ENCODE measurements around the gene CFAP61.

The CFAP61 gene

DNA sequence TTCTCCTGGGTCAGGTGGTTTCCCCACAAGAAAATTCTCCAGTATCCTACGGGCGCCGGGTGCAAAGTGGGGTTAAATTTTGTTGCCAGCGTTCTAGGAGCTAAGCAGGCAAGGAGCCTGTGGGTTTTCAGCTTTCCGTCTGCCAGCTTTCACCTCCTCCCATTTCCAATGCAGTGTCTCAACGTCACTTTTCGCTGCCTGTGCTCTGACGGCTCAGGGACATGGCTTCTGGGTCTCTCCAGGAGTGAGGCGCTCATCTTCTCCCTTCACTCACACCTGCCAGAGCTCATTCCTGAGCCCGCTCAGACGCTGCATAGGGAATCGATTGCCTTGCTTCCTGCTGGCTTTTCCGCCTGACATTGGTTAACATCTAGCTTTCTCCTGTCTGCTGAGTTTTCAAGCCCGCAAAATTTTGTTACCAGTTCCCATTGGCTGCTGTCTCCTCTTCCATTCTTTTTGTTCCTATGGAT is 42.5 kb upstream of the CFAP61 start:
- Histone ChIP-seq H2AFZ (ENCODE audit: low read depth) (no peak overlapping the region), H3K4me3 (IDR thresholded peaks at IDR 0.05; ENCODE audit: insufficient read depth, low read depth, low read length) (no peak overlapping the region), H4K20me1 (ENCODE audit: insufficient read depth) (no peaks in the 10 kb centered on the region), H3K79me2 (ENCODE audit: insufficient read depth, low read depth) (no peaks in the 10 kb centered on the region), H3K27ac (no peak overlapping the region), H3K4me2 (no peak overlapping the region), H3K36me3 (ENCODE audit: insufficient read depth) (no peaks in the 10 kb centered on the region), H3K4me1 (ENCODE audit: low read depth, poor library complexity, severe bottlenecking) (peaks cover 7% of the 10 kb centered on the region), H3K27me3 (ENCODE audit: insufficient read depth, low read depth) (no peaks in the 10 kb centered on the region), H3K9ac (no peak overlapping the region)
- TF ChIP-seq, protein P1, sequence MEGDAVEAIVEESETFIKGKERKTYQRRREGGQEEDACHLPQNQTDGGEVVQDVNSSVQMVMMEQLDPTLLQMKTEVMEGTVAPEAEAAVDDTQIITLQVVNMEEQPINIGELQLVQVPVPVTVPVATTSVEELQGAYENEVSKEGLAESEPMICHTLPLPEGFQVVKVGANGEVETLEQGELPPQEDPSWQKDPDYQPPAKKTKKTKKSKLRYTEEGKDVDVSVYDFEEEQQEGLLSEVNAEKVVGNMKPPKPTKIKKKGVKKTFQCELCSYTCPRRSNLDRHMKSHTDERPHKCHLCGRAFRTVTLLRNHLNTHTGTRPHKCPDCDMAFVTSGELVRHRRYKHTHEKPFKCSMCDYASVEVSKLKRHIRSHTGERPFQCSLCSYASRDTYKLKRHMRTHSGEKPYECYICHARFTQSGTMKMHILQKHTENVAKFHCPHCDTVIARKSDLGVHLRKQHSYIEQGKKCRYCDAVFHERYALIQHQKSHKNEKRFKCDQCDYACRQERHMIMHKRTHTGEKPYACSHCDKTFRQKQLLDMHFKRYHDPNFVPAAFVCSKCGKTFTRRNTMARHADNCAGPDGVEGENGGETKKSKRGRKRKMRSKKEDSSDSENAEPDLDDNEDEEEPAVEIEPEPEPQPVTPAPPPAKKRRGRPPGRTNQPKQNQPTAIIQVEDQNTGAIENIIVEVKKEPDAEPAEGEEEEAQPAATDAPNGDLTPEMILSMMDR (conservative IDR thresholded peaks at IDR 0.05; ENCODE audit: low read depth, low read length), result no peak

DNA sequence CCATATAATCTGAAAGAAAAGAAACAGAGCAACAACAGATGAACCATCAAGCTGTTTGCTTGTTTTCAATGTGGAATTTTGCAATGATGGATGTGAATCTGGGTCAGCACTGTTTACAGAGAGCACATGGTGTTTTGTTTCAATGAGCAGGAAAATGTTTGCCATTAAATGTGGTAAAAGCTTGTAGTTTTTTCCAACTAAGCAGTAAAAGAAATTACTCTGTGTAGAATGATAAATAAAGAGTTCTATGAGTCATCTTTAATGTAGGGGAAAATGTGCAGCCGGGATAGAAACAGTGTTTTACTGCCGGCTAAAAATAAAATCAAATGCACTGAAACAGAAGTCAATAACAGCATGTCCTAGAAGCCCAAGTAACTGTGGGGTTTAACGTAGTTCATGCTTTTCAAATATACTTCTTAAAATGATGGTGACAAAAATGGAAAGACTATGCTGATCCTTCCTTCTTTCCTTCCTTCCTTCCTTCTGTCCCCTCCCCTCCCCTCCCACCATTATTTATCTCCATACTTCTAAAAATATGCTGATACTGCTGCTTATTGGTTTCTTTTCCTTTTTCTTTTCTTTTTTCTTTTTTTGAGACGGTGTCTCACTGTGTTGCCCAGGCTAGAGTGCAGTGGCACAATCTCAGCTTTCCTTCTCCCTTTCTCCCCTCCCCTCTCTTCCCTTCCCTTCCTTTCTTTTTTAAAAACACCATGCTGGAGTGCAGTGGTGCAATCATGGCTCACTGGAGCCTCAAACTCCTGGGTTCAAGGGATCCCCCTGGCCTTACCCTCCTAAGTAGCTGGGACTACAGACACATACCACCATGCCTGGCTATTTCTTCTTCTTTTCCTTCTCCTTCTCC is 41.5 kb upstream of the CFAP61 start:
- Histone ChIP-seq H4K20me1 (ENCODE audit: insufficient read depth) (no peaks in the 10 kb centered on the region), H3K36me3 (ENCODE audit: insufficient read depth) (no peaks in the 10 kb centered on the region), H2AFZ (ENCODE audit: low read depth) (no peak overlapping the region), H3K4me3 (IDR thresholded peaks at IDR 0.05; ENCODE audit: insufficient read depth, low read depth, low read length) (no peak overlapping the region), H3K27me3 (ENCODE audit: insufficient read depth, low read depth) (no peaks in the 10 kb centered on the region), H3K9ac (no peak overlapping the region), H3K27ac (no peak overlapping the region), H3K4me1 (ENCODE audit: low read depth, poor library complexity, severe bottlenecking) (peaks cover 7% of the 10 kb centered on the region), H3K79me2 (ENCODE audit: insufficient read depth, low read depth) (no peaks in the 10 kb centered on the region), H3K4me2 (peak overlapping the region; percentile 23; the same call in 1 of the 2 replicates)
- TF ChIP-seq, protein P1 (conservative IDR thresholded peaks at IDR 0.05; ENCODE audit: low read depth, low read length), result no peak

DNA sequence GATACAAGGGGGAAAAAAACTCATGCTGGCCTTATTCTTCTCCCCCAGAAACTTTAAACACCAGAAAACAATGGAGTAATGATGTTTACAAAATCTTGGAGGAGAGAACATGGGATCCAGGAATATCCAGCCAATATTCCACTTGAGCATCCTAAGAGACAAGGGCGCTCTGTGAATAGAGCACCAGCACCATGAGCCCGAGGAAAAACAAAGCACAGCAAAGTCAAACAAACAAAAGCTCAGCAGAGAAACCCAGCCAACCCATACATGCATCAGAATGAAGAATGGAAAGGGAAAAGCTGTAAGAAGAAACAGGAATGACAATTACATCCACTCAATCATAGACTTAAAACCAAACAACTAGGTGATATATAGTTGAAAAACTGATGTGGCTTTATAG is 39.8 kb upstream of the CFAP61 start:
- Histone ChIP-seq H4K20me1 (ENCODE audit: insufficient read depth) (no peaks in the 10 kb centered on the region), H3K4me2 (no peak overlapping the region), H2AFZ (ENCODE audit: low read depth) (no peak overlapping the region), H3K4me1 (ENCODE audit: low read depth, poor library complexity, severe bottlenecking) (peaks cover 7% of the 10 kb centered on the region), H3K27me3 (ENCODE audit: insufficient read depth, low read depth) (no peaks in the 10 kb centered on the region), H3K27ac (no peak overlapping the region), H3K4me3 (IDR thresholded peaks at IDR 0.05; ENCODE audit: insufficient read depth, low read depth, low read length) (no peak overlapping the region), H3K9ac (no peak overlapping the region), H3K36me3 (ENCODE audit: insufficient read depth) (no peaks in the 10 kb centered on the region), H3K79me2 (ENCODE audit: insufficient read depth, low read depth) (peaks cover 3% of the 10 kb centered on the region; the same call in 1 of the 2 replicates)
- TF ChIP-seq, protein P1 (conservative IDR thresholded peaks at IDR 0.05; ENCODE audit: low read depth, low read length), result no peak

DNA sequence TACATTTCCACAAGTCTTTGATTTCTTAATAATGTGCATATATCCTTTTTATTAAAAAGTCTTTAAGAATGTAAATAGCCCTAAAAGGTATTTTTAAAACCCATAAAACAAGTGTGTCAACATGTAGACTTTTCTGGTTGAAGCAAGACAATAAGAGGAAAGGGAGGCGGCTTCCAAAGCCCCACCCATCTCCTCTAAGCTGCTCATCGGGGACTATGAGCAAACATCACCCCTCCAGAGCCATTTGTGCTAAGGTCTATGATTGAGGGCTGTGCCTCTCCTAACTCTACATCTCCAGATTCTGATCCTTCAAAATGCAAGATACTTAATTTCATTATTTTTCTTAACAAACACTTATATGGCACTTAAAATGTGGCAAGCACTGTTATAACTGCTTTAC is 37.7 kb upstream of the CFAP61 start:
- H3K27ac ChIP-seq, result no peak overlapping the region
- H2AFZ ChIP-seq (ENCODE audit: low read depth), result no peak overlapping the region
- H3K27me3 ChIP-seq (ENCODE audit: insufficient read depth, low read depth), result no peaks in the 10 kb centered on the region
- H3K4me3 ChIP-seq (IDR thresholded peaks at IDR 0.05; ENCODE audit: insufficient read depth, low read depth, low read length), result no peak overlapping the region
- H3K9ac ChIP-seq, result no peak overlapping the region
- H3K79me2 ChIP-seq (ENCODE audit: insufficient read depth, low read depth), result peaks cover 24% of the 10 kb centered on the region
- TF ChIP-seq, protein P1 (conservative IDR thresholded peaks at IDR 0.05; ENCODE audit: low read depth, low read length), result no peak
- H3K4me1 ChIP-seq (ENCODE audit: low read depth, poor library complexity, severe bottlenecking), result peaks cover 24% of the 10 kb centered on the region
- H3K36me3 ChIP-seq (ENCODE audit: insufficient read depth), result no peaks in the 10 kb centered on the region
- no peaks in the 10 kb centered on the region for H4K20me1 ChIP-seq (ENCODE audit: insufficient read depth)
- H3K4me2 ChIP-seq, result no peak overlapping the region

Data from KMS-11 (cell line).